HG02642 (cell line): Measurements from ENCODE around the gene ADRA2A.

Source experiments
- ATAC-seq: cut with Tn5 transposase; IDR thresholded peaks from one replicate; pipeline ENCODE4 v1.9.1; 2021; ENCODE audit warnings: mild to moderate bottlenecking; ENCODE audit not compliant: unreplicated experiment, poor library complexity

ADRA2A gene

DNA sequence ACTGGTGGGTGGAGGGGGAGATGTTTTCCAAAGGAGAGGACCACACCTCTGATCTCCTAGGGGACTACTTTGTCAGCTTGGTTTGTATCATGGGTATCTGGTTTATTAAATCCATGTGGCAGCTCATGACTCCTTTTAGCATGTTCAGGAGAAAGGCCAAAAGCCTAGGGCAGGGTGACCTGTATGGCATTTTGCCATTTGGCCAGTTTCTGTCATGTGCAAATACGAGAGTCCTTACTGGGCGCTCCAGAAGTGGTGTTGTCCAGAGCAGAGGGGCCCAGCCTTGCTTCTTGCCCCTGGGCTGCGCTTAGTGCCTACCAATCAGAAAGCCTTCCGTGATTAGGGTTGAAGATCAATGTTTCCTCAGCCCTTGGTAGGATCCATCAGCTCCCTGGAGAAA, 31.0 kb downstream of the ADRA2A start:
- no peak for ATAC-seq

DNA sequence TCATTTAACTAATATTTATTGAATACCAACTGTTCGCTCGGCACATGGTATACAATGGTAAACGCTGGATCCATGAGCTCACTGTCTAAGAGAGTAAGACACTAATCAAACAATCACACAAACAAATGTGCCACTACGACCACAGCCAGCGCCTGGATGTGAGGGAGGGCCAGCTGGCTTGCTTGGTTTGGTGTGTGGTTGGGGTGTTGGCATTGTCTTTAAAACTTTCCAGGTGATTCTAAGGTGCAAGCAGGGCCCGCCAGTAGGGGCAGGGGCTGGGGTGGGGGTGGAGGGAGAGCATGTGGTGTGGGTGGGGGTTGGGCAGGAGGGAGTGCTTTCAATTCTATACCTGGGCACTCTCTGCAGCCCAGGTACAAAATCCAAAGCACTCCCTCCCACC, 31.6 kb downstream of the ADRA2A start:
- no peak for ATAC-seq

DNA sequence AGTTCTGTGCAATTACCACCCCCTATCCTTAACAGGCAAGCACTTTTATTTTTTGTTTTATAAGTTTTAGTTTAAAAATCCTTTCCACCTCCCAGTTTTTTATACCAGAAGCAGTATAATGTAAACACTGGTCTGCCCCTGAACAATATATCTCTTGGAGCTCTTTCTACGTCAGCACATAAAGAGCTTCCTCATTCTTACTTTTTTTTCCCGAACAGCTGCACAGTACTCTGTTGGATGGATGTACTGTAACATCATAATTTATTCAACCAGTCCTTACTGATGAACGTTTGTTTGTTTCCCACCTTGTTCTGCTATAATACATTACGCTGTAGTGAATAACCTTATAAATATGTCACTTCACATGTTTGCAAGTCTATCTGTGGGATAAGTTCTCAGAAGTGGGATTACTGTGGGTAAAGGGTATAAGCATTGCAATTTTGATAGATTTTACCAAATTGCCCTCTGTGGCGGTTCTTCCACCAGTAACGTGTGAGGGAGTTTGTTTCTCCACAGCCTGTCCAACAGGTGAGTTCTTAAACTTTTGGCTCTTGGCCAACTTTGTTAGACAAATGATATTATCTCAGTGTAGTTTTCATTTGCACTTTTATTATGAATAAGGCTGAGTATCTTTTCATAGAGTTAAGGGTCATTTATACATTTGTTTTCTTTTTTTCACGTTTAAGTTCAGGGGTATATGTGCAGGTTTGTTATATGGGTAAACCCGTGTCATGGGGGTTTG, 32.8 kb downstream of the ADRA2A start:
- no peak for ATAC-seq

DNA sequence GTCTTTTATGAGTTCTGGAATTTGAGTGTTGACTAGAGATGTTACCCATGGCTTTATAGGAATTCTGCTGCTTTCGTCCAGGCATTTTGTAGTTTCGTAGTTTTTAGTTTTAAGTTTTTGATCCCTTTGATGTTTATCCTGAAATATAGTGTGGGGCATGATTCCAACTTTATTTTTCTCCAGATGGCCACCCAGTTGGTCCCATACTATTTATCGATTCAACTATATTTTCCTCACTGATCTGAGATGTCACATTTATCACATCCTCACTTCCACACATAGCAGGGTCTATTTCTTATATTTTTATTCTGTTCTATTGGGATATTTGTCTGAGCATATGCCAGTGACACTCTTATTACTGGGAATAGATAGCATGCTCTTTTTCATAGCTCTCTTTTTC, 33.9 kb downstream of the ADRA2A start:
- ATAC-seq, result no peak

DNA sequence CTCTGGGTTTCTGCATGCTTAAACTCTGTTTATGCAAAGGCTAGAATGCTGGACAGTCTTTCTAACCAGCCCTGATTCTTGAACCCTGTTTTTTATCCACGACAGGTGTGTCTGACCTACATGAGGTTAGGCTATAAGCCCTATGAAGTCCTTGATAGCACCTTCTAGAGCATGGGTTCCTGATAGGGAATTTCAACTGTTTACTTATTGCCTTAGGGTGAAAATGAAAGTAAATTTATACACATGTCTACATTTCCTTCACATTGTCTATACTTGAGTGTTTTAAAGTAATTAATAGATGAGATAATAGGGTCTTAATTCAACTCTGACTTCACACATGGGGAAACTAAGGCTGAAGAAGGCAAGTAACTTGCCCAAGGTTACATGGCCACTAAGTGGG, 35.5 kb downstream of the ADRA2A start:
- no peak for ATAC-seq

DNA sequence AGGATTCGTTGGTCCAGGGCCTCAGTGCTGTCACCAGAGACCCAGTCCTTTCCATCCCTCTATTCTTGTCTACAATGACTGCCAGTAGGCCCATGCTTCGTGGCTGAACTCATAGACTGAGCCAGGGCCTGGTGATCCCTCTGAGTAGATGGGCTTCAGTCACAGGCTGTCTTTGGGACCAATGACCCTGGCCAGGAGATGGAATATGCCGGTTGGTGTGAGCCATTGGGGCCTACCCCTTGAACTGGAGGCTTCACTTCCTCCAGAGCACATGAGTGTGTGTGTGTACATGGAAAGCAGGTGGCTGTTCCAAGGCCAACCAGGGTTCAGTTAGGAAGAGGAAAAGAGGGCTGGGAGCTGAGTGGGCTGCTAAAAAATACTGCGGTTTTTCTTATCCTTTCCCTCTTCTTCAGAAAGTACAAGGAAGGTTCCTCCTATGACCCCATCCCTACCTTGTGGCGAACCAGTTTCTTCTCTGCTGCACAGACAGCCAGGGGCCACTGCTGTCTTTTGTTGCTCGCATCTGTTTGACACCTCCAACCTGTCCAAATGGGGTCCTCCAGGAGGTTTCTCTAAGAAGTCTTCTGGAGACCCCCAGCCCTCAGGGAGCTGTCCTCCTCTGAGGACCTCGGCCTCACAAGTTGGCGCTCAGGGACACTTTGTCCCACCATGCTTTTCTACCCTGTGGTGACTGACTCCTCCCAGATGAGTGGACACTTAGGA, 36.6 kb downstream of the ADRA2A start:
- no peak for ATAC-seq

DNA sequence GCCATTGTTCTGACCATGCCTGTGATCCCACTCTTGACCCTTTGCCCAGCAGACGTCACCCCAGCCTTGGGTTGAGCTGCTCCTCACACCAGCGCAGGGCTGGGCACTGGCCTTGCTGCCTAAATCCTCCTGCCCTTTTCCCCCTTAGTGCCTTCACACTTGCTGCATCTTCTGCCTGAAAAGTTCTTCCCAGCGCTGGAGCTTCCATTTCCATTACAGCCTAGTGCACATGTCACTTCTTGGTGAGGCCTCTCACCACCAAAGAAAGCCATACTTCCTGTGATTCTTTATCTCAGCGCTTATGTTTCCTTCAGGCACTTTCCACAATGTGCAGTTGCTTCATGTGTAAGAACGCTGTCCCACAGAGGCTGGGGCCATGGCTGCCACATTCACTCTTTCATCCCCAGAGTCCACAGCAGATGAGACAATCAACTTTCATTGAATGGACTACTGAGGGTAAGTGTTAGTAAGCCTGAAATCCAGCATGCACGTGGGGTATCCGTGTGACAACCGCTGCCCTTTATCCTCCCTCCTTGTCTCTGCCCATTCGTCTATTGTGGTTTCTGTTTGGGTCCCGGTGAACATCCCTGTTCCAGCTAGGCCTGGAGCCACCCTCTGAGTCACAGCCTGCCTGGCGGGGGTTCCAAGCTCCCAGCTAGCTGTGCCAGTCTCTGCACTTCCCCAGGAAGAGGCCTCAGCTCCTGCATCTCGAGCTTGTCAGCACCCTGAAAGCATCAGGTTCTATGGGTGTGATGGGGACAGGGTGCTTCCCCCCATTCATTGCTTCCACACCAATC, 37.3 kb downstream of the ADRA2A start:
- ATAC-seq, result no peak

DNA sequence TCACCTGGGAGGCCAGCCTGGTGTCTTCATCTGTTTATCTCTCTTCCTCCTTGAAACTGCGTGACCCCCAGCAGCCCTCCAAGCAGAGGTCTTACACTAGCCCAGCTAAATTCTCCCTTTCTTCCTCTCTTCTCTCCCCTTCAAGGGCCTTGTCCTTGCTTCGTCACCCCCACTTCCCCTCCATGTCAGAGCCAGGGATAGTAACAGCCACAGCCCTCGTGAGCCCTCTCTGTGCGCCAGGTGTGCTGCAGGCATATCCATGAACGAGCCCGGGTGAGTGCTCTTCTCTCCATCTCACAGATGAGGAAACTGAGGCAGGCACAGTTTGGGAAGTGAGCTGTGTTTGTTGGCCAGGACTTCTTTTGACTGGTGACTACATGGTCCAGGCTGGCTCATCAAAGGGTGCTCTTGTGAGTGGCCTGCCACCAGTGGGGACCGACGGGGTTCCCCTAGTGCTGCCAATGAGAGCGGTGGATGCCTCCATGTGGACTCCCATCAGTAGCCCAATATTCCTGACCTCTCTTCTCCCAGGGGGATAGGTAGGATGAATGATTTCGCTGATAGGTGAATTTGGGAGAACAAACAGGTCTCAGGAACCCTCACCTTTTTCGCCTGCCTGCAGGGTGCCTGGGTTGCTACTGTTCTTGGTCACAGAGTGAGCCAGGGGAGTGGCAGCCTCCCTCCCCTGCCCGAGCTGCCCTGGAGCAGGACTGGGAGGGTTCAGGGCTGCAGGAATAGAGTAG, 38.1 kb downstream of the ADRA2A start:
- ATAC-seq, result no peak

DNA sequence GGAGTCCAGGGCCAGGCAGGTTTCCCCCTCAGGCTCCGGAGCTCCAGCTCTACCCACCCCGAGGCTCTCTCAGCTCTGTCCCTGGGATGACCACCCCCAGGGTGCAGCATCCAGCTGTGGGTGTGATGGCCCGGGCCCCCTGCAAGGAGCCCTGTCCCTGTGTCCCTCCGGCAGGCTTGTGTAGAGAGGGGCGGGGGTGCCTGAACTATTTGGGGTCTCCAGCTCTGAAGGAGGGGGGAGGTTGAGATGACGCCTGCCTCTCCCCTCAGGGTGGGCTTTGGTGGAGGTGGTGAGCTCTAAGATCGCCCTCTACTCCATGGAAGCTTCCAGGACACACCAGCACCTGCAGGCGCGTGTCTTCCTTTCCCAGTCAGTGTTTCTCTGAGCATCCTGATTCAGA, 39.4 kb downstream of the ADRA2A start:
- ATAC-seq, result no peak

DNA sequence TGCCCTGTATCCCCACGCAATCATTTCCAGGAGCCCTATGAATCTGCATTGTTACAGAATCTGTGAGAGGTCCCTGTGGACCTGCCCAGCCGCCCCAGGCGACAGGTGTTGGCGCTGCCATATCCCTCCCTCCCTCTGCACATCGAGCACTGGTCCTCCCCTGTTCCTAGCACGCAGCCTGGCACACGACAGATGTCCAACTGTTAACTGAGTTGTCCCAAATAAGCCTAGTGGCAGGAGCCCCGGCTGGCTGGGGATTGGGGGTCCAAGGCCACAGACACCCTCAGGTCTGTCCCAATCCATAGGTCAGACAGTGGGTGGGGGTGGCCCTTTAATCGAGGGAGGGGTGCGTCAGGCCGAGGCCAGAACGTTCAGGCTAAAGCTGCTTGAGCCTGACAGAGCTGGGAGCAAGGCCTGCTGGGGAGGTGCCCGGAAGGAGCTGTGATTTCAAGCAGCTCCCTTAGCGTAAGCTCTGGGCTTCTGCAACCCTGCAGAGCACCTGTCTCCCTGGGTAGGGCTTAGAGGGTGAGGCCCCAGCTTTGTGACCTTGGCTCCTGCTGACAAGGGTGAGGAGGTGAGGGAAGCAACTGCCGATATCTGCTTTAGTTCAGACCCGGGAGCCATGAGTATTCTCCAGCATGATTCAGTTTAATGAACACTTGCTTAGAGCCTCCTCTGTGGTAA, 40.1 kb downstream of the ADRA2A start:
- ATAC-seq, result no peak

DNA sequence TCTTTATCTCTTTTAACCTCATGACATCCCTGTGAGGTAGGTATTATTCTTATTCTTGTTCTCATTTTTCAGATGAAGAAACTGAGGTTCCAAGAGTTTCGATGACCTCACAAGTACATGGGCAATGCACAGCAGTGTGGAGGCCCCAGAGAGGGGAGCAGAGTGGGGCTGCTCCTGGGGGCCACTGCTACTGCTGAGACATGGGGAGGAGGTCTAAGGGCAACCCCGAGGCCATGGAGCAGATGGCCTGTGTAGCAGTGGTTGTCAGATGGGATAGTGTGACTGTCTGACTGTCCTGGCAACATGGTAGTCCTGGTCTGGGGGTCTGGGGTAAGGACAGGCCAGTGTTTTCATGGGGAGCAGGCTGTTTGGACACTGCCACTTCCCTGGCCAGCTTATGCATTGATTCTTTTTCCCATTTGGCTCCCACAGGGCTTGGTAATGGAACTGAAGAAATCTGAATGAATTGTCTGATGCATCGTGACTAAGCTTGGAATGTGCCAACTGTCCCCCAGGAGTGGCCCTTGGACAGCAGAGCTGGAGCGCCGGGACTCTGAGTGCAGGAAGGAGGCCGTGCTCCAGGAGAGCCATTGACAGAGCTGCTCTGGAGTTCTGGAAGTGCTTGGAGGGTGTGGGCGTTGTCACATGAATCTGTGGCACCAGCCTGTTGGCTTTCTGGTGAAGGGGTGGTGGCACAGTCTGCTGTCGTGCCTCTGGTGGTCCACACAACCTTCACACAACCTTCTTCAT, 40.9 kb downstream of the ADRA2A start:
- ATAC-seq, result no peak

DNA sequence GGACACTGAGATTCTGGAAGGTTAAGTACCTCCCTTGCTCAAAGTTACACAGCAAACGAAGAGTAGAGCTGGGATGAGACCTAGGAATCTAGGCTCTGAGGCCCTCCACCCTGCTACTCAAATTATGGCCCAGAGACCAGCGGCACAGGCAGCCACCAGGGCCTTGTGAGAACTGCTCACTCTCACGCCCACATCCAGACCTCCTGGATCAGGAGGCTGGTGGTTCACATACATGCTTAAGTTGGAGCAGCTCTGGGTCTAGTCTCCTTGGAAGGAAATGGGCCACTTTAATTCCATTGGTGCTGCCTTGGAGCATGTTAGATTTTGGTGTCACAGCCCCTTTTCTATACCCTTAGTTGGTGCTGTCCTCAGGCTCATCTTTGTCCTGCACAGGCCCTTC, 41.9 kb downstream of the ADRA2A start:
- ATAC-seq, result no peak

DNA sequence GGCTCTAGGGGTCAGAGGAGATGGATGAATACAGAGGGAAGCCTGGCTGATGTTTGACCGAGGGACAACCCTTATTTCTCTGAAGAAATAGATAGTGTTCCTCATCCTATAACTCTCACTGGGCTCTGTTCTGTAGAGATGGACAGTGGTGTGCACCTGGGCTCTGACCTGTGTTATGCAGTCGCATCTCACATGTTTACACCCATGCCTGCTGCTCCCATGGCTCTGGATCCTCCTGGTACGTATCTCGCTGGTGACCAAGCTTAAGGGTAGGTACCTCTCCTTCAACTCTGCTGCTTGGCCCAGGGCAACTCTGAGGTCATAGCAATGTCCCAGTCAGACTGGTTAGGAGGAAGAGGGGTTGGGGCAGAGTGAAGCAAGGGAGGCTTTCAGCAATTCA, 42.8 kb downstream of the ADRA2A start:
- ATAC-seq, result no peak

DNA sequence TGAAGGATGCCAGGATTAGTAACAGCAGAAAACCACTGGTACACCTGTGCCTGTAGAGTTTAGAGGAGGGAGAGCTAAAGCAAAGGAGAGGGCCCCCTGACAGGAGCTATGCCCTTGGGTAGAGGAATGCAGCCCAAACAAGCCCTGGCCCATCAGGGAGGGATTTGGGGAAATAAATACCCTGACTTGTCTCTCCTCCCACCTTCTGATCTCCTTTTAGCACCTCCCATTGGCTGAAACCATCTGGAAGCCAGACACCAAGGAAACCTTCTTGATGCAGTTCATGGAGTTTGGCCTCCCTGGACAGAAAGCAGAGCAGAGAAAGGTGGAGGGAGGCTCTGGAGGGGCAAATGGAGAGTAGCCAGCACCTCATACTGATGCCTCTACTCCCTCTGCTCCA, 45.3 kb downstream of the ADRA2A start:
- no peak for ATAC-seq

DNA sequence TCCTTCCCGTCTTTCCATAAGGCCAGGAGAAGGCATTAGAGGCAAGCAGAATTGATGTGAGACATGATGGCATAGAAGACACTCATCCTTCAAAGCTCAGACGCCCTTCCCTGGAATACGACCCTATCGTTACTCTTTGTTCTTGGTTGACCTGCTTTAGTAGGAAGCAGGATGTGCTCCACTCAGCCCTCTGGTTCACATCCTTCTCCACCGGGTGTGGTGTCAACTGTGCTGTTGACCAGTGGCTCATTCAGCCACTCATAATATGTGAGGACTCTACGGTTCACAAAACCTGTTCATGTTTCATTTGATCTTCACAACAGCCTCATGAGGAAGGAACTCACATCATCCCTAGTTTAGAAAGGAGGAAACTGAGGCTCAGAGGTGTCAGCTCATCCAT, 47.1 kb downstream of the ADRA2A start:
- ATAC-seq, result no peak

DNA sequence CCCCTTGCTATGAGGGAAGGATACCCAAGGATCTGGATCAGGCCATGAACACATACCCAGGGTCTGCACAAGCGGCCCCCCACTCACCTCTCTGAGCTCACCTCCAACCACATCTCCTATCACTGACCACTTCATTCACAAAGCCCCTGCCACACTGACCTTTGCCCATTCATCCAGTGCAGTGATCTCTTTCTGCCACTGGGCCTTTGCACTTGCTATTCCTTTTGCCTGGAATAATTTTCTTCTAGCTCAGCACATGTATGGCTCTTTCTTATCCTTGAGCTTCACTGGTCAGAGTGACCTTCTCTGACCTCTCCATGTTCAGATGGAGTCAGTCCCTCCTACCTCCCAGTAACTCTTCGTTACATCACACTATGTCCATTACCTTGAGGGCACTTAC, 48.3 kb downstream of the ADRA2A start:
- no peak for ATAC-seq

DNA sequence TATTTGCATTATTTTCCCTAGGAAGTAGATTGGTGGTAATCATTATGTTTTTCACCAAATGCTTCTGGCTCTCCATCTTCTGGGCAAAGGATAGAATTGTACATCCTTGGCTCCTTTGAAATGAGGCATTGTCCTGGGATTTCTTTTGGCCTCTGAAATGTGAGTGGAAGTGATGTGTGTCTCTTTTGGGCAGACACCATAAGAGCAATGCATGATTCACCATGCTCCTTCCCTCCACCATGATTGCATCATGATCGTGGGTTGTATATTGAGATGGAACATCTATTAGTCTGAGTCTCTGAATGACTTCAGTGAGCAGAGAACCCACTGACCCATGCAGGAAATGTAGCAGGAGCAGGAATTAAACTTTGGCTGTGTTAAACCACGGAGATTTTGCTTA, 49.2 kb downstream of the ADRA2A start:
- no peak for ATAC-seq

DNA sequence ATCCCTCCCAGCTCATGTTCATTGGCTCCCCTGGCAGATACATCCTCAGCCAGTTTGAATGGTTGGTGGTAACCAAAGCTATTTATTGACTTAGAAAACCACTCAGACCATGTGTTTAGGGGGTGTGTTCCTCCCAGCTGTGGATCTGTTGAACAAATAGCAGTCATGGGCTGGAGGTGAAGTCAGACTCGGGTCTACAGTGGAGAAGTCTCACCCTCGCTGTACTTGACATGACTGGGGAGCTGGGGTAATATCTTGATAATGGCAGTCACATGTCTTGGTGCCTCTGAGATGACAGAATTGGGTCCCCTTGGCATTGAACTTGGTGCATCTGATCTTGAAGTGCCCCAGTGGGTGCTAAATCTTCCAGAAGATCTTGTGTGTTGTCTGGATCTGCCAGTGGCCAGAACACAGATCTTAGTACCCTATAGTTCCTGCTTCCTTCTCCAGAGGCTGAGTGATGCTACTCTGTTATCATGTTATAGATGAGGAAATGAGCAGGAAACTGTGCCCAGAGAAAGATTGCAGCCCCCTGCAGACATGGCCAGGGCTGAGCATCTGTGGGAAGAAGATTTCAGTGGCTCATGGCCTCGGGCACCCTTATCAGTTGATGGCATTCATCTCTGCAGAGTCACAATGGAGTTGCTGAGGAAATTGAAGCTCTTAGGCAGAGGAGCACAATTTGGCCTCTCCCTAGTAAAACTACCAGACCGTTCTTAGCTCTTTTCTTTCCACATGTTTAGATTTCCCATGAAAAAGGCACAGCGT, 50.4 kb downstream of the ADRA2A start:
- ATAC-seq, result no peak
